DND-41 (cell line): ENCODE results near the gene TRAPPC10.
"Not testable (repeated sequence)": the region's sequence is repeated elsewhere in the genome, so short reads cannot be mapped to it uniquely, and the experiment has no call there.

ENCODE experiments used
- ATAC-seq: fragments of 200-7000 bp; cut with Tn5 transposase; 3 replicates; pipeline ENCODE4 v1.9.1; 2021; ENCODE audit warnings: low read depth; ENCODE audit not compliant: insufficient read depth
- DNase-seq: peaks from one replicate; pipeline ENCODE4 v3.0.0-alpha.2; 2020
- H2AFZ ChIP-seq: 2 replicates; pipeline ENCODE4 v1.6.0; 2012; ENCODE audit warnings: low read depth, low read length
- H3K27ac ChIP-seq: 2 replicates; pipeline ENCODE4 v1.5.1; 2012; ENCODE audit warnings: low read length, inconsistent platforms
- H3K27me3 ChIP-seq: fragments of 200-600 bp; sonication (generic); 2 replicates; pipeline ENCODE4 v1.6.0; 2012; ENCODE audit warnings: low read length, mild to moderate bottlenecking, inconsistent platforms; ENCODE audit not compliant: insufficient read depth, poor library complexity
- H3K36me3 ChIP-seq: 2 replicates; pipeline ENCODE4 v1.5.1; 2012; ENCODE audit warnings: low read length, inconsistent platforms; ENCODE audit not compliant: insufficient read depth
- H3K4me1 ChIP-seq: 2 replicates; pipeline ENCODE4 v1.5.1; 2012; ENCODE audit warnings: mild to moderate bottlenecking, low read length; ENCODE audit not compliant: insufficient read depth
- H3K4me2 ChIP-seq: 2 replicates; pipeline ENCODE4 v1.6.0; 2012; ENCODE audit warnings: mild to moderate bottlenecking, moderate library complexity, low read length, inconsistent platforms; ENCODE audit not compliant: insufficient read depth
- H3K4me3 ChIP-seq, 2 experiments: fragments of 200-600 bp in 1 of 2; shearing (Covaris generic) in 1 of 2; 2 replicates each; pipeline ENCODE4 v1.5.1; 2012 to 2016; ENCODE audit warnings: inconsistent platforms in 2 of 2, low read length in 2 of 2, mild to moderate bottlenecking in 2 of 2, low read depth in 1 of 2, moderate library complexity in 1 of 2
- H3K79me2 ChIP-seq: 2 replicates; pipeline ENCODE4 v1.6.0; 2012; ENCODE audit warnings: low read length, inconsistent platforms; ENCODE audit not compliant: insufficient read depth
- H3K9ac ChIP-seq: 2 replicates; pipeline ENCODE4 v1.6.0; 2012; ENCODE audit warnings: low read depth, mild to moderate bottlenecking, inconsistent platforms, low read length, moderate library complexity
- H3K9me3 ChIP-seq: 2 replicates; pipeline ENCODE4 v1.5.1; 2012; ENCODE audit warnings: low read length, moderate library complexity, mild to moderate bottlenecking, inconsistent platforms; ENCODE audit not compliant: insufficient read depth, severe bottlenecking
- H4K20me1 ChIP-seq: 2 replicates; pipeline ENCODE4 v1.6.0; 2012; ENCODE audit warnings: low read length; ENCODE audit not compliant: insufficient read depth

TRAPPC10 gene

DNA sequence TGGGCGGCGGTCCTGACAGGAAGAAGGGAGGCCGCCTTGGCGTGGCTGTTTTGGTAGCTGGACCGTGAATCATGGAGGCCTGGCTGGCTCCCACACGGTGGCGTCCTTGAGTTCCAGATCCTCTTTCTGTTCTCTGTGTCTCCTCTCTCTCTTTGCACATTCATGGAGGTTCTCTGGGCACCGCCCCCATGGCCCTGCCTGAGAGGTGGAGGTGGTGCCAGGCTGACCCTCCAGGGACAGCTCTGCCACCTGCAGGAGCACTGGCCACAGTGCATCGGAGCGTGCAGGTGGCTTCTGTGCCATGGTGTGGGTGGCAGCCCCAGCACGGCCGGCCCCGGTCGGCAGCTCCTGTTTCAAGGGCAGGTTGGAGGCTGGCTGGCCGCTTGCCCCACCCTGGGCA, 125.9 kb downstream of the TRAPPC10 start:
- H3K79me2 ChIP-seq, H3K4me1 ChIP-seq, H4K20me1 ChIP-seq, H3K36me3 ChIP-seq, H2AFZ ChIP-seq, ATAC-seq, H3K4me3 ChIP-seq, H3K9me3 ChIP-seq, DNase-seq, H3K4me2 ChIP-seq, H3K9ac ChIP-seq, H3K27me3 ChIP-seq, H3K27ac ChIP-seq: not testable (repeated sequence)

DNA sequence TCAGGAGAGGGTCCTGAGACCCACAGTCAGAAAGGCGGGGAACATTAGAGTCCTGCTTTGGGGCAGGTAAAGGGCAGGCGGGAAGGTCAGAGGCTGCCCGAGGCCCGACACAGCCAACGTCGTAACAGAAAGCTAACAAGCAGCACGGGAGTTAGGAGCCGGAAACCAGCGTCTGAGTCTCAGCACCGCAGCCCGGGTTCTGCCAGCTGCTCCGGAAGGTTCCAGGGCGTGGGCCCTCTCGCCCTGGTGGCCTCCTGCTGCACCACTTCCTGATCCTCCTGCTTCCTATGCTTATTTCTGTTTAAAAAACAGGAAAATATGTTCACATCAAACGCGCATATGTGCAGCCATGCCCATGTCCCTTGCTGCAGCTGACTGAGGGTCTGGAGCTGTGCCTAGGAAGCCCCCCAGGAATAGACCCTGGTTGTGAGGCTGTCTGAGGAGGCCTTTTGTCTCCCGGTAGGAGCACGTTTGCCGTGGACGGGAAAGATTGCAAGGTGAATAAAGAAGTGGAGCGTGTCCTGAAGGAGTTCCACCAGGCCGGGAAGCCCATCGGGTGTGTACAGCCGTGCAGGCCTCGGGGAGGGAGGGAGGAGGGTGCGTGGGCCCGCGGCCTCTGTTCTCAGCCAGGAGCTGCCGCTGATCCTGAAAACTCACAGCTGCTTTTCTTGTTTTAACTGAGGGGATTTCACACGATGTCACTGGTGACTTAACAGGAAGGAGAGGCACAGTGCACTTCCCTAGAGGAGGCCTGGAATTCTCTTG, 127.9 kb downstream of the TRAPPC10 start:
- H3K4me2 ChIP-seq, H2AFZ ChIP-seq: not testable (repeated sequence)

GRCh38 chr21:44140552-44140932, 128.4 kb downstream of the TRAPPC10 start:
- H3K9ac ChIP-seq, H3K79me2 ChIP-seq, H4K20me1 ChIP-seq, H3K4me2 ChIP-seq, ATAC-seq, H3K27me3 ChIP-seq, H3K4me1 ChIP-seq, H3K4me3 ChIP-seq, H2AFZ ChIP-seq, DNase-seq, H3K27ac ChIP-seq, H3K9me3 ChIP-seq, H3K36me3 ChIP-seq: not testable (repeated sequence)

More for the DNA sequence above, 127.9 kb downstream of the TRAPPC10 start:
- ATAC-seq (peak; percentile 81), DNase-seq (peak; percentile 3)
- H3K9ac ChIP-seq, H3K27me3 ChIP-seq, H3K36me3 ChIP-seq, H4K20me1 ChIP-seq, H3K9me3 ChIP-seq, H3K4me3 ChIP-seq, H3K27ac ChIP-seq, H3K4me1 ChIP-seq, H3K79me2 ChIP-seq: not testable (repeated sequence)

GRCh38 chr21:44142470-44142869, 130.4 kb downstream of the TRAPPC10 start:
- H3K4me3 ChIP-seq, ATAC-seq, H3K4me2 ChIP-seq, H3K27ac ChIP-seq, H3K9me3 ChIP-seq, H2AFZ ChIP-seq, H4K20me1 ChIP-seq, H3K27me3 ChIP-seq, H3K79me2 ChIP-seq, H3K9ac ChIP-seq, H3K36me3 ChIP-seq, DNase-seq, H3K4me1 ChIP-seq: not testable (repeated sequence)

DNA sequence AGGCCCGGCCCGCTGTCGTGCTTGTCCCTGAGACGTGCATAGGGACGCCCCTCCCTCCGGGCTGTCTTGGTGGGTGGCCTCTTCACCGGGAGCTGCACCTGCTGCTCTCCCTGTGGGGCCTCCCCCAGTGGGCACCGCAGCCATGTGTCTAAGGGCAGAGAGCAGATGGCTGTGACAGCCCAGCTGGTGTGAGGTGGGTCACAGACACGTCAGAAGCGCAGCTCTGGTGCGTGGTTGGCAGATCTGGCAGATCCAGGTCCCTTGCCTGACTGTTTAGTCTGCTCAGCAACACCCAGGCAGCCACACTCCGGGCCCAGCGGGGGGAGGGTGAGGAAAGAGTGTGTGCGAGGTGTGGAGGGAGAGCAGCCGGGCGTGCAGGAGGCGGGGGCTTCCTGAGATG, 131.3 kb downstream of the TRAPPC10 start:
- not testable (repeated sequence) for H3K4me1 ChIP-seq, H3K4me3 ChIP-seq, H3K36me3 ChIP-seq, H3K27ac ChIP-seq, H3K27me3 ChIP-seq, ATAC-seq, H4K20me1 ChIP-seq, DNase-seq, H3K9me3 ChIP-seq, H3K4me2 ChIP-seq, H3K9ac ChIP-seq, H3K79me2 ChIP-seq, H2AFZ ChIP-seq

DNA sequence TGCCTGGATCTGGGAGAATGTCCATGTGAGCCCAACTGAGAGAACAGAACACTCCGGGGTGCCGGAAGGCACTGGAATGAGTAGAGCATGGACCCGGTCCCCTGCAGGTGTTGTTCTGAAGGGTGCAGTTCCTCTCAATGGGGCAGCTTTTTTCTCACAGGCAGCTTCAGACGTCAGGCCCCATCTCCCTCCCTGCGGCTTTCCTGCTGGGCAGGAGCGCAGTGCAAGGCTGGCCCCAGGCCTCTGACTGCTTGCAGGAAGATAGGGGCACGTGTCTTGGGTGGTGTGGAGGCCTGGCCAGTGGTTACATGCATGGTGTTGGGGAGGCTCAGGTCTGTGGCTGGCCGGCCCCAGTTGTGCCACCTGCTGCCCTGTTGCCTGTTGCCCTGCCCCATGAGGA, 131.9 kb downstream of the TRAPPC10 start:
- H3K36me3 ChIP-seq, H3K4me1 ChIP-seq, H3K4me3 ChIP-seq, H3K9me3 ChIP-seq, H3K4me2 ChIP-seq, H3K27ac ChIP-seq, DNase-seq, H3K79me2 ChIP-seq, H2AFZ ChIP-seq, H3K9ac ChIP-seq, H4K20me1 ChIP-seq, H3K27me3 ChIP-seq, ATAC-seq: not testable (repeated sequence)

GRCh38 chr21:44144784-44145602, 132.9 kb downstream of the TRAPPC10 start:
- not testable (repeated sequence) for H4K20me1 ChIP-seq, H3K9me3 ChIP-seq, ATAC-seq, H3K4me1 ChIP-seq, H3K27me3 ChIP-seq, H3K4me2 ChIP-seq, H3K36me3 ChIP-seq, H3K79me2 ChIP-seq, H3K4me3 ChIP-seq, H2AFZ ChIP-seq, H3K9ac ChIP-seq, DNase-seq, H3K27ac ChIP-seq

- H2AFZ ChIP-seq, H4K20me1 ChIP-seq, H3K27me3 ChIP-seq, H3K36me3 ChIP-seq, H3K79me2 ChIP-seq, H3K9ac ChIP-seq, H3K4me2 ChIP-seq, ATAC-seq, H3K27ac ChIP-seq, H3K4me1 ChIP-seq, H3K4me3 ChIP-seq, H3K9me3 ChIP-seq, DNase-seq: not testable (repeated sequence)
Measured at GRCh38 chr21:44145616-44146015, 133.5 kb downstream of the TRAPPC10 start.
